Islet of Langerhans (tissue), 1 donor: Measurements from ENCODE around the gene NOL3.

Source experiments
- FAIRE-seq: peaks from one replicate; lab custom pipeline; 2011; peaks lifted over from hg19 to GRCh38; lab: Jason Lieb, UNC

Gene NOL3

GRCh38 chr16:67190041-67190440 lies 19.7 kb downstream of the NOL3 start, which contains the start of gene EXOC3L1:
Gene EXOC3L1, minus strand, starts transcription at chr16:67190136. Its CDS starts 460 bp downstream, at chr16:67189676.
- FAIRE-seq, result no peak

GRCh38 chr16:67190448-67191399 lies 20.4 kb downstream of the NOL3 start:
- FAIRE-seq, result no peak

GRCh38 chr16:67191411-67191994 lies 21.2 kb downstream of the NOL3 start:
- no peak for FAIRE-seq

- no peak for FAIRE-seq
Observed at GRCh38 chr16:67191995-67192681, 21.8 kb downstream of the NOL3 start, which contains the start of gene E2F4. Gene E2F4, plus strand, starts transcription at chr16:67192155. Its CDS starts 73 bp downstream, at chr16:67192228.

GRCh38 chr16:67192781-67193361 lies 22.5 kb downstream of the NOL3 start:
- FAIRE-seq, result no peak

- FAIRE-seq, result no peak
Observed at GRCh38 chr16:67193536-67193935, 23.2 kb downstream of the NOL3 start.

GRCh38 chr16:67194260-67194659 lies 23.9 kb downstream of the NOL3 start:
- no peak for FAIRE-seq

GRCh38 chr16:67195676-67196075 lies 25.3 kb downstream of the NOL3 start:
- no peak for FAIRE-seq

- FAIRE-seq, result no peak
Observed at GRCh38 chr16:67196881-67197280, 26.5 kb downstream of the NOL3 start.

GRCh38 chr16:67197704-67198103 lies 27.4 kb downstream of the NOL3 start:
- no peak for FAIRE-seq

GRCh38 chr16:67198238-67198734 lies 27.9 kb downstream of the NOL3 start:
- no peak for FAIRE-seq

- FAIRE-seq, result no peak
Observed at GRCh38 chr16:67199011-67199807, 28.9 kb downstream of the NOL3 start, which contains the start of gene ELMO3. Gene ELMO3, plus strand, starts transcription at chr16:67199131. Its CDS starts 196 bp downstream, at chr16:67199327.

- FAIRE-seq, result no peak
Observed at GRCh38 chr16:67199808-67200198, 29.5 kb downstream of the NOL3 start.

- no peak for FAIRE-seq
Observed at GRCh38 chr16:67200491-67200890, 30.2 kb downstream of the NOL3 start.

- no peak for FAIRE-seq
Observed at GRCh38 chr16:67201411-67202345, 31.3 kb downstream of the NOL3 start.

- FAIRE-seq, result no peak
Observed at GRCh38 chr16:67202426-67202825, 32.1 kb downstream of the NOL3 start.

- no peak for FAIRE-seq
Observed at GRCh38 chr16:67202956-67203493, 32.7 kb downstream of the NOL3 start.

GRCh38 chr16:67204076-67204475 lies 33.7 kb downstream of the NOL3 start:
- no peak for FAIRE-seq

- no peak for FAIRE-seq
Observed at GRCh38 chr16:67206129-67206837, 35.9 kb downstream of the NOL3 start.
